Ishikawa (cell line): ENCODE results near the gene ZNF22.

Experiments used
- CEBPB ChIP-seq: IDR thresholded peaks from 2 replicates; pipeline ENCODE4 v1.6.1; 2012
- CREB1 ChIP-seq: IDR thresholded peaks from 2 replicates; pipeline ENCODE4 v1.6.1; 2012; ENCODE audit warnings: low read depth
- EP300 ChIP-seq: IDR thresholded peaks from 2 replicates; pipeline ENCODE4 v1.6.1; 2012; ENCODE audit warnings: borderline replicate concordance
- FOXM1 ChIP-seq: IDR thresholded peaks from 2 replicates; pipeline ENCODE4 v1.6.1; 2012; ENCODE audit warnings: low read depth, borderline replicate concordance
- MAX ChIP-seq: IDR thresholded peaks from 2 replicates; pipeline ENCODE4 v1.6.1; 2012
- RAD21 ChIP-seq: IDR thresholded peaks from 2 replicates; pipeline ENCODE4 v1.6.1; 2012; ENCODE audit warnings: low read depth
- TAF1 ChIP-seq: IDR thresholded peaks from 2 replicates; pipeline ENCODE4 v1.6.1; 2012; ENCODE audit warnings: low read depth, mild to moderate bottlenecking
- TCF12 ChIP-seq: IDR thresholded peaks from 2 replicates; pipeline ENCODE4 v1.6.1; 2012; ENCODE audit warnings: low read depth
- YY1 ChIP-seq: IDR thresholded peaks from 2 replicates; pipeline ENCODE4 v1.6.1; 2012; ENCODE audit warnings: low read depth
- TF ChIP-seq, protein P1 (sequence below): IDR thresholded peaks from 2 replicates; pipeline ENCODE4 v1.6.1; 2012; ENCODE audit warnings: low read depth, mild to moderate bottlenecking
- TF ChIP-seq, protein P2 (sequence below): IDR thresholded peaks from 2 replicates; pipeline ENCODE4 v1.6.1; 2012

- no peak for TF ChIP-seq TAF1
- TF ChIP-seq TCF12 = no peak
- no peak for TF ChIP-seq RAD21
- TF ChIP-seq, protein P1, sequence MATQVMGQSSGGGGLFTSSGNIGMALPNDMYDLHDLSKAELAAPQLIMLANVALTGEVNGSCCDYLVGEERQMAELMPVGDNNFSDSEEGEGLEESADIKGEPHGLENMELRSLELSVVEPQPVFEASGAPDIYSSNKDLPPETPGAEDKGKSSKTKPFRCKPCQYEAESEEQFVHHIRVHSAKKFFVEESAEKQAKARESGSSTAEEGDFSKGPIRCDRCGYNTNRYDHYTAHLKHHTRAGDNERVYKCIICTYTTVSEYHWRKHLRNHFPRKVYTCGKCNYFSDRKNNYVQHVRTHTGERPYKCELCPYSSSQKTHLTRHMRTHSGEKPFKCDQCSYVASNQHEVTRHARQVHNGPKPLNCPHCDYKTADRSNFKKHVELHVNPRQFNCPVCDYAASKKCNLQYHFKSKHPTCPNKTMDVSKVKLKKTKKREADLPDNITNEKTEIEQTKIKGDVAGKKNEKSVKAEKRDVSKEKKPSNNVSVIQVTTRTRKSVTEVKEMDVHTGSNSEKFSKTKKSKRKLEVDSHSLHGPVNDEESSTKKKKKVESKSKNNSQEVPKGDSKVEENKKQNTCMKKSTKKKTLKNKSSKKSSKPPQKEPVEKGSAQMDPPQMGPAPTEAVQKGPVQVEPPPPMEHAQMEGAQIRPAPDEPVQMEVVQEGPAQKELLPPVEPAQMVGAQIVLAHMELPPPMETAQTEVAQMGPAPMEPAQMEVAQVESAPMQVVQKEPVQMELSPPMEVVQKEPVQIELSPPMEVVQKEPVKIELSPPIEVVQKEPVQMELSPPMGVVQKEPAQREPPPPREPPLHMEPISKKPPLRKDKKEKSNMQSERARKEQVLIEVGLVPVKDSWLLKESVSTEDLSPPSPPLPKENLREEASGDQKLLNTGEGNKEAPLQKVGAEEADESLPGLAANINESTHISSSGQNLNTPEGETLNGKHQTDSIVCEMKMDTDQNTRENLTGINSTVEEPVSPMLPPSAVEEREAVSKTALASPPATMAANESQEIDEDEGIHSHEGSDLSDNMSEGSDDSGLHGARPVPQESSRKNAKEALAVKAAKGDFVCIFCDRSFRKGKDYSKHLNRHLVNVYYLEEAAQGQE = no peak
- no peak for TF ChIP-seq EP300
- TF ChIP-seq, protein P2, sequence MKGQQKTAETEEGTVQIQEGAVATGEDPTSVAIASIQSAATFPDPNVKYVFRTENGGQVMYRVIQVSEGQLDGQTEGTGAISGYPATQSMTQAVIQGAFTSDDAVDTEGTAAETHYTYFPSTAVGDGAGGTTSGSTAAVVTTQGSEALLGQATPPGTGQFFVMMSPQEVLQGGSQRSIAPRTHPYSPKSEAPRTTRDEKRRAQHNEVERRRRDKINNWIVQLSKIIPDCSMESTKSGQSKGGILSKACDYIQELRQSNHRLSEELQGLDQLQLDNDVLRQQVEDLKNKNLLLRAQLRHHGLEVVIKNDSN = no peak
- TF ChIP-seq YY1 = no peak
- TF ChIP-seq CEBPB = no peak
- no peak for TF ChIP-seq FOXM1
- no peak for TF ChIP-seq CREB1
- no peak for TF ChIP-seq MAX
Measured at GRCh38 chr10:44978213-44978569, 22.5 kb upstream of the ZNF22 start.
